Measurements from ENCODE around the gene GNAQ. TPM values are rescaled to one million over a fixed set of nuclear protein-coding genes. Genes with fewer than 3 reads are reported as not detected.

Gene GNAQ
- total RNA-seq, 1 experiment from 2014 or later, result 48.6 TPM

DNA sequence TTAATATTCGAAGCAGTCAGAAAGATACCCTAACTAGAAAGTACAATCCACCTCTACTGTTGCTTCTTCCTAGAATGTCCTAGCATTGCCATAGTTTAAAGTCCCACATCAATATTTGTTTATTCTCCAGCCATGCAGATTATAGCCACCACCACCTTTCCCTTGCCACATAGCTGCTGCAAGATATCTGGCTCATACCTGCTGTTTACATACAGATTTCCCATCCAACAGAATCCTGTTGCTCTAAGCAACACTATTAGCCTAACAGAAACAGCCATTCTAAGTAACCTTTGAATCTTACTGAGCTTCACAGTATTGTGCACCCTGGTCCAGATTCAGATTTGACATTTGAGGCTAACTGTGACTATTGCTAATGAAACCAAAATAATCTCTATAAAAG lies 45.6 kb downstream of the GNAQ start:
- no peak overlapping the region for H3K9ac ChIP-seq (ENCODE audit: extremely low read depth, insufficient read length, low read length)
- no peak overlapping the region for H2BK12ac ChIP-seq (ENCODE audit: insufficient read length, low read depth, low read length)
- H2BK15ac ChIP-seq (ENCODE audit: low read depth, low read length), result no peak overlapping the region
- no CpG with 5 or more reads among the region's 1 CpG for WGBS (ENCODE audit: extremely low coverage, insufficient read length, low lambda C conversion rate)
- H4K91ac ChIP-seq (ENCODE audit: insufficient read length, low read depth, low read length), result no peak overlapping the region
- no peak overlapping the region for H3K4ac ChIP-seq (ENCODE audit: low read depth, low read length)
- no peak overlapping the region for H2BK5ac ChIP-seq (ENCODE audit: insufficient read length, low read length)
- H3K14ac ChIP-seq (ENCODE audit: insufficient read depth, low read length), result no peak overlapping the region
- no peak overlapping the region for H4K8ac ChIP-seq (replicated peaks; ENCODE audit: insufficient read length, low read depth, low read length)
- TF ChIP-seq, protein P1, sequence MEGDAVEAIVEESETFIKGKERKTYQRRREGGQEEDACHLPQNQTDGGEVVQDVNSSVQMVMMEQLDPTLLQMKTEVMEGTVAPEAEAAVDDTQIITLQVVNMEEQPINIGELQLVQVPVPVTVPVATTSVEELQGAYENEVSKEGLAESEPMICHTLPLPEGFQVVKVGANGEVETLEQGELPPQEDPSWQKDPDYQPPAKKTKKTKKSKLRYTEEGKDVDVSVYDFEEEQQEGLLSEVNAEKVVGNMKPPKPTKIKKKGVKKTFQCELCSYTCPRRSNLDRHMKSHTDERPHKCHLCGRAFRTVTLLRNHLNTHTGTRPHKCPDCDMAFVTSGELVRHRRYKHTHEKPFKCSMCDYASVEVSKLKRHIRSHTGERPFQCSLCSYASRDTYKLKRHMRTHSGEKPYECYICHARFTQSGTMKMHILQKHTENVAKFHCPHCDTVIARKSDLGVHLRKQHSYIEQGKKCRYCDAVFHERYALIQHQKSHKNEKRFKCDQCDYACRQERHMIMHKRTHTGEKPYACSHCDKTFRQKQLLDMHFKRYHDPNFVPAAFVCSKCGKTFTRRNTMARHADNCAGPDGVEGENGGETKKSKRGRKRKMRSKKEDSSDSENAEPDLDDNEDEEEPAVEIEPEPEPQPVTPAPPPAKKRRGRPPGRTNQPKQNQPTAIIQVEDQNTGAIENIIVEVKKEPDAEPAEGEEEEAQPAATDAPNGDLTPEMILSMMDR (conservative IDR thresholded peaks at IDR 0.05), result no peak
- DNase-seq, result no peak
- no peak overlapping the region for H3K27ac ChIP-seq (ENCODE audit: insufficient read length, low read depth, low read length)
- peaks cover 3% of the 10 kb centered on the region for H3K79me1 ChIP-seq (ENCODE audit: insufficient read depth, low read depth, low read length, poor library complexity, severe bottlenecking)
- Mint-ChIP-seq H3K9me3 (no peaks in the 10 kb centered on the region), H3K4me1 (peaks cover 15 to 23% of the 10 kb centered on the region in 2 experiments), H3K36me3 (ENCODE audit: insufficient read depth in 1 of 3, low read depth in 3 of 3) (peaks cover 0 to 4% (median 3%) of the 10 kb centered on the region in 3 experiments; a peak in 3 of 7 replicates), H3K27ac (no peak overlapping the region; a peak in 1 of 7 replicates), H3K27me3 (ENCODE audit: low read depth) (no peaks in the 10 kb centered on the region), H3K4me3 (no peak overlapping the region)
- H3K9me3 ChIP-seq (ENCODE audit: control insufficient read depth, low read depth, low read length), result no peaks in the 10 kb centered on the region
- no peak overlapping the region for H3T11ph ChIP-seq (ENCODE audit: low read length)
- H3K18ac ChIP-seq (ENCODE audit: insufficient read length, low read depth, low read length), result no peak overlapping the region
- no peak overlapping the region for H3K56ac ChIP-seq (ENCODE audit: insufficient read length, low read depth, low read length)
- no peak overlapping the region for H3K4me2 ChIP-seq (ENCODE audit: insufficient read depth, insufficient read length, low read length)
- H2BK20ac ChIP-seq (ENCODE audit: low read depth, low read length, poor library complexity, severe bottlenecking), result no peak overlapping the region
- H2AFZ ChIP-seq (ENCODE audit: low read length), result no peak overlapping the region
- H4K20me1 ChIP-seq (ENCODE audit: control insufficient read depth, insufficient read depth, insufficient read length), result no peaks in the 10 kb centered on the region
- H3K4me1 ChIP-seq (ENCODE audit: insufficient read depth, low read length), result no peaks in the 10 kb centered on the region; the same call in 1 of the 2 replicates
- no peak overlapping the region for H3K23ac ChIP-seq (ENCODE audit: insufficient read length, low read depth, low read length)
- H2BK120ac ChIP-seq (ENCODE audit: low read depth, low read length, poor library complexity, severe bottlenecking), result no peak overlapping the region
- peaks cover 1% of the 10 kb centered on the region; the same call in 1 of the 2 replicates for H3K79me2 ChIP-seq (ENCODE audit: insufficient read depth, low read length)
- H3K27me3 ChIP-seq (ENCODE audit: insufficient read depth, low read length), result no peaks in the 10 kb centered on the region
- no peak overlapping the region for H4K5ac ChIP-seq (ENCODE audit: insufficient read length, low read depth, low read length)
- H3K23me2 ChIP-seq (ENCODE audit: insufficient read length, low read depth, low read length, poor library complexity, severe bottlenecking), result no peaks in the 10 kb centered on the region
- no peak overlapping the region for H2AK5ac ChIP-seq (ENCODE audit: insufficient read length, low read length)
